ENCODE measurements around the gene MYLK.

Gene MYLK

DNA sequence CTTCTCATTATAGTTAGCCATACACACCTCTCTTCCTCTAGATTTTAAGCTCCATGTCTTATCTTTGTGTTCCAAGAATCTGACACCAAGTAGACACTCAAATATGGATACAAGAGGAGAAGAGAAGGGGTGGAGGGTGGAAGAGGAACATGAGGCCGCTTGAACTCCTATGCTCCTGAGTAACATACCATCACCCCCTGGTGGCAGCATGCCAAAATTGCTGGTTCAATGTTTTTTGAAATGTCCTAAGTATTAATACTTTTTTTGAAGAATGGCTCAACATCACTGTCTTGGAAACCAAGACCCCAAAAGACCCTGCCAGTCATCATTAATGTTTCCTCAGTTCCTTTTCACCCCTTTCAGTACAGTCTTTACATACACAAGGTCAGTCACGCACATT is 227.4 kb downstream of the MYLK start:
- TF ChIP-seq, protein P1, sequence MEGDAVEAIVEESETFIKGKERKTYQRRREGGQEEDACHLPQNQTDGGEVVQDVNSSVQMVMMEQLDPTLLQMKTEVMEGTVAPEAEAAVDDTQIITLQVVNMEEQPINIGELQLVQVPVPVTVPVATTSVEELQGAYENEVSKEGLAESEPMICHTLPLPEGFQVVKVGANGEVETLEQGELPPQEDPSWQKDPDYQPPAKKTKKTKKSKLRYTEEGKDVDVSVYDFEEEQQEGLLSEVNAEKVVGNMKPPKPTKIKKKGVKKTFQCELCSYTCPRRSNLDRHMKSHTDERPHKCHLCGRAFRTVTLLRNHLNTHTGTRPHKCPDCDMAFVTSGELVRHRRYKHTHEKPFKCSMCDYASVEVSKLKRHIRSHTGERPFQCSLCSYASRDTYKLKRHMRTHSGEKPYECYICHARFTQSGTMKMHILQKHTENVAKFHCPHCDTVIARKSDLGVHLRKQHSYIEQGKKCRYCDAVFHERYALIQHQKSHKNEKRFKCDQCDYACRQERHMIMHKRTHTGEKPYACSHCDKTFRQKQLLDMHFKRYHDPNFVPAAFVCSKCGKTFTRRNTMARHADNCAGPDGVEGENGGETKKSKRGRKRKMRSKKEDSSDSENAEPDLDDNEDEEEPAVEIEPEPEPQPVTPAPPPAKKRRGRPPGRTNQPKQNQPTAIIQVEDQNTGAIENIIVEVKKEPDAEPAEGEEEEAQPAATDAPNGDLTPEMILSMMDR (IDR thresholded peaks at IDR 0.05; ENCODE audit: extremely low read depth, missing control alignments), result no peak
- no peak for DNase-seq (ENCODE audit: low spot score)

GRCh38 chr3:123656274-123656673 is 227.9 kb downstream of the MYLK start:
- DNase-seq (ENCODE audit: low spot score), result no peak
- TF ChIP-seq, protein P1 (IDR thresholded peaks at IDR 0.05; ENCODE audit: extremely low read depth, missing control alignments), result no peak

DNA sequence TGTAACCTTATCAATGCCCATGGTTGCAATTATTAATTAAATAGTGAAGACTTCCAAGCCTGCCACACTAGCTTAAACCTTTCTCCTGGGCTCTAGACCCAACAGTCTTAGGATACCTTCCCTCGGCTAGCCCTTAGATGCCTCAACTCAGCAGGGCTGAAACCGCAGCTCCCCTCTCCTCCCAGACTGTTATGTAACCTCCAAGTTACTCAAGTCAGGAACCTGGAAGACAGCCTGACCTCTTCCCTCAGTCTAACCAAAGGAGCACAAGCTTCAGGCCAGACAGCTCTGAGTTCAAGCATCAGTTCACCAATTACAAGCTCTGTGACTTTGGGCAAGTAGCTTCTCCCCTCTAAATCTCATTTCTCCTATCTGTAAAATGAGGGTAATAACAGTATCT is 228.7 kb downstream of the MYLK start:
- TF ChIP-seq, protein P1 (IDR thresholded peaks at IDR 0.05; ENCODE audit: extremely low read depth, missing control alignments), result no peak
- no peak for DNase-seq (ENCODE audit: low spot score)

- DNase-seq (ENCODE audit: low spot score), result no peak
- TF ChIP-seq, protein P1 (IDR thresholded peaks at IDR 0.05; ENCODE audit: extremely low read depth, missing control alignments), result no peak
Measured at GRCh38 chr3:123653221-123653682, 230.9 kb downstream of the MYLK start.

- TF ChIP-seq, protein P1 (IDR thresholded peaks at IDR 0.05; ENCODE audit: extremely low read depth, missing control alignments), result peak; percentile 77
- DNase-seq (ENCODE audit: low spot score), result peak; percentile 77
Measured at GRCh38 chr3:123652342-123652984, 231.7 kb downstream of the MYLK start.

GRCh38 chr3:123651449-123652341 is 232.4 kb downstream of the MYLK start:
- DNase-seq (ENCODE audit: low spot score), result no peak
- TF ChIP-seq, protein P1 (IDR thresholded peaks at IDR 0.05; ENCODE audit: extremely low read depth, missing control alignments), result no peak

- TF ChIP-seq, protein P1 (IDR thresholded peaks at IDR 0.05; ENCODE audit: extremely low read depth, missing control alignments), result no peak
- DNase-seq (ENCODE audit: low spot score), result no peak
Measured at GRCh38 chr3:123650101-123650500, 234.0 kb downstream of the MYLK start.

Measured in GM20000 (cell line).